Fibroblast of lung (primary cell): ENCODE data around the gene CAMTA1. TPM values are rescaled to one million over a fixed set of nuclear protein-coding genes. Genes with fewer than 3 reads are reported as not detected.

Experiments
- DNase-seq, 2 donors: peaks; one replicate each; pipeline versions ENCODE4 v3.0.0 to v3.0.0-alpha.2; 2010; ENCODE audit warnings: low read depth in 2 of 2
- H2AFZ ChIP-seq: 2 replicates; pipeline ENCODE4 v1.5.1; 2012; ENCODE audit warnings: low read length, control low read depth, inconsistent platforms
- H3K27ac ChIP-seq: 2 replicates; pipeline ENCODE4 v1.5.1; 2011; ENCODE audit warnings: low read length, control low read depth; ENCODE audit not compliant: insufficient read depth
- H3K27me3 ChIP-seq: 2 replicates; pipeline ENCODE4 v1.5.1; 2011; ENCODE audit warnings: mild to moderate bottlenecking, low read length; ENCODE audit not compliant: control insufficient read depth, insufficient read depth
- H3K36me3 ChIP-seq: 2 replicates; pipeline ENCODE4 v1.5.1; 2011; ENCODE audit warnings: low read length; ENCODE audit not compliant: control insufficient read depth, insufficient read depth
- H3K4me1 ChIP-seq: 2 replicates; pipeline ENCODE4 v1.5.1; 2011; ENCODE audit warnings: low read length; ENCODE audit not compliant: control insufficient read depth, insufficient read depth; ENCODE audit errors: extremely low read depth
- H3K4me2 ChIP-seq: 2 replicates; pipeline ENCODE4 v1.5.1; 2011; ENCODE audit warnings: low read length, control low read depth; ENCODE audit not compliant: insufficient read depth; ENCODE audit errors: extremely low read depth
- H3K4me3 ChIP-seq, 4 experiments: fragments of 200-600 bp in 1 of 4; sonication (generic) in 1 of 4; replicated peaks in 1 of 4; 2 replicates each; pipeline ENCODE4 v1.5.1; 2011 to 2016; ENCODE audit warnings: low read length in 4 of 4, low read depth in 3 of 4, mild to moderate bottlenecking in 3 of 4, control low read depth in 2 of 4, inconsistent platforms in 1 of 4, mixed read lengths in 1 of 4; ENCODE audit not compliant: insufficient read depth in 1 of 4; ENCODE audit errors: control extremely low read depth in 1 of 4
- H3K79me2 ChIP-seq: 2 replicates; pipeline ENCODE4 v1.5.1; 2012; ENCODE audit warnings: mild to moderate bottlenecking, low read length, inconsistent platforms; ENCODE audit not compliant: control insufficient read depth, insufficient read depth
- H3K9ac ChIP-seq: 2 replicates; pipeline ENCODE4 v1.5.1; 2011; ENCODE audit warnings: mild to moderate bottlenecking, low read length, control low read depth; ENCODE audit not compliant: insufficient read depth
- H3K9me3 ChIP-seq: 2 replicates; pipeline ENCODE4 v1.5.1; 2012; ENCODE audit warnings: low read depth, low read length; ENCODE audit not compliant: control insufficient read depth, insufficient read depth
- H4K20me1 ChIP-seq: 2 replicates; pipeline ENCODE4 v1.5.1; 2011; ENCODE audit warnings: low read length; ENCODE audit not compliant: control insufficient read depth, insufficient read depth; ENCODE audit errors: extremely low read depth
- CTCF ChIP-seq, 2 donors: IDR thresholded peaks in 1 of 2; conservative IDR thresholded peaks in 1 of 2; 1 replicate in 1 of 2; 2 replicates in 1 of 2; pipeline ENCODE4 v1.5.1; 2011 to 2012; ENCODE audit warnings: low read length in 2 of 2, control low read depth in 1 of 2, inconsistent platforms in 1 of 2, low read depth in 1 of 2, mild to moderate bottlenecking in 1 of 2
- EZH2 ChIP-seq: IDR thresholded peaks from 2 replicates; pipeline ENCODE4 v1.5.1; 2012; ENCODE audit warnings: low read length, control low read depth, mild to moderate bottlenecking; ENCODE audit errors: missing control alignments
- polyA plus RNA-seq, 2 donors: library from polyadenylated mRNA; depleted of rRNA in 1 of 2; stranded (reverse) in 1 of 2; unstranded in 1 of 2; fragments of >200 nt; gene quantifications; 2 replicates each; pipeline ENCODE4 v1.2.1, GENCODE V29; 2011 to 2012; ENCODE audit warnings: missing spikeins in 1 of 2
- total RNA-seq: library from RNA; depleted of rRNA; stranded (reverse); fragments of >200 nt; gene quantifications from 2 replicates; pipeline ENCODE4 v1.2.1, GENCODE V29; 2014

Gene CAMTA1
- total and polyA plus RNA-seq, 2 donors (not counting 1 experiment from before 2014, with no cell fraction given), result 47.6 to 86.0 TPM

- TF ChIP-seq EZH2 (no peak), CTCF (conservative IDR thresholded peaks at IDR 0.05 in 1 of 2, IDR thresholded peaks at IDR 0.05 in 1 of 2; ENCODE audit: low read depth in 1 of 2, low read length in 2 of 2) (no peak)
- H3K36me3 ChIP-seq, result no peaks in the 10 kb centered on the region
Measured at GRCh38 chr1:6928106-6928885, 143.0 kb downstream of the CAMTA1 start.

GRCh38 chr1:6930732-6931300 lies 145.6 kb downstream of the CAMTA1 start:
- H3K9ac ChIP-seq, result no peak overlapping the region
- no peak overlapping the region for H3K4me2 ChIP-seq
- H4K20me1 ChIP-seq, result no peaks in the 10 kb centered on the region
- no peak for DNase-seq
- no peak overlapping the region for H3K4me3 ChIP-seq
- TF ChIP-seq CTCF (conservative IDR thresholded peaks at IDR 0.05 in 1 of 2, IDR thresholded peaks at IDR 0.05 in 1 of 2; ENCODE audit: low read depth in 1 of 2, low read length in 2 of 2) (no peak), EZH2 (no peak)
- peaks cover 5% of the 10 kb centered on the region for H3K27me3 ChIP-seq
- no peak overlapping the region for H3K27ac ChIP-seq
- no peaks in the 10 kb centered on the region for H3K79me2 ChIP-seq
- H3K36me3 ChIP-seq, result no peaks in the 10 kb centered on the region
- no peak overlapping the region for H2AFZ ChIP-seq
- no peaks in the 10 kb centered on the region for H3K4me1 ChIP-seq
- H3K9me3 ChIP-seq, result no peaks in the 10 kb centered on the region

More at GRCh38 chr1:6928106-6928885, 143.0 kb downstream of the CAMTA1 start:
- Histone ChIP-seq H4K20me1 (no peaks in the 10 kb centered on the region), H3K79me2 (no peaks in the 10 kb centered on the region), H3K9me3 (no peaks in the 10 kb centered on the region), H3K27ac (no peak overlapping the region), H3K4me2 (no peak overlapping the region), H3K4me3 (no peak overlapping the region), H2AFZ (no peak overlapping the region), H3K9ac (no peak overlapping the region), H3K4me1 (no peaks in the 10 kb centered on the region), H3K27me3 (peaks cover 2% of the 10 kb centered on the region)
- no peak for DNase-seq

- H2AFZ ChIP-seq, result no peak overlapping the region
Measured at GRCh38 chr1:6935361-6935883, 150.2 kb downstream of the CAMTA1 start.

More at GRCh38 chr1:6935361-6935883, 150.2 kb downstream of the CAMTA1 start:
- no peaks in the 10 kb centered on the region for H3K36me3 ChIP-seq
- H3K4me1 ChIP-seq, result no peaks in the 10 kb centered on the region
- no peak overlapping the region for H3K4me3 ChIP-seq
- H3K9ac ChIP-seq, result no peak overlapping the region
- no peaks in the 10 kb centered on the region for H4K20me1 ChIP-seq
- no peaks in the 10 kb centered on the region for H3K9me3 ChIP-seq
- peaks cover 7% of the 10 kb centered on the region for H3K27me3 ChIP-seq
- H3K4me2 ChIP-seq, result no peak overlapping the region
- no peak overlapping the region for H3K27ac ChIP-seq
- DNase-seq, result no peak
- no peaks in the 10 kb centered on the region for H3K79me2 ChIP-seq
- no peak for TF ChIP-seq CTCF (conservative IDR thresholded peaks at IDR 0.05 in 1 of 2, IDR thresholded peaks at IDR 0.05 in 1 of 2; ENCODE audit: low read depth in 1 of 2, low read length in 2 of 2)
- TF ChIP-seq EZH2, result no peak
